ENCODE results near the gene RBPJL.

Gene RBPJL

DNA sequence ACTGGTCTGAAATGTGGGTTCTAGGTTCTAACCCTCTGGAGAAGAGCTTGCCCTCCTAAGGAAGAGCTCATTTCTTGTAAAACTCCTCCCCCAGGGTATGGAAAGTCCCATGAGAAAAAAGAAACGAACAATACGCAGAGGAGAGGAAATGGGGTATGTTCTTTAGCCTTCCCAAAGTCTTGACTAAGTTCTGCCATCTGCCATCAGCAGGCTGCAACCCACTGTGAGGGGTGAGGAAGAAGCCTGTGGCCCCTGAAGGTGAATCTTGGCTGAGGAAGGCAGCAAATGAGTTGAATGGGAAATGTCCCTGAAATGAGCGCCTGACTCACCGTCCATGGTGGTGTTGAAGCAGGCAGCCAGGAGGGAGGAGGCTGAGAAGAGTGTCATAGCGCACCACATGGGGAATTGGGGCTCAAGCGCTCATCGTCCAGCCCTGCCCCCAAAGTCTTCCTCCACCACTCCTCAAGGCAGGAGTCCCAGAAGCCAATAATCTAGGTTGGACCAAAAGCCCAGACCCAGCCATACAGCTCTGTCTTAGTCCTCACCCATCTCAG is 11.8 kb downstream of the RBPJL start:
- no peak for DNase-seq

- DNase-seq, result no peak
Observed at GRCh38 chr20:45318948-45319347, 12.3 kb downstream of the RBPJL start.

DNA sequence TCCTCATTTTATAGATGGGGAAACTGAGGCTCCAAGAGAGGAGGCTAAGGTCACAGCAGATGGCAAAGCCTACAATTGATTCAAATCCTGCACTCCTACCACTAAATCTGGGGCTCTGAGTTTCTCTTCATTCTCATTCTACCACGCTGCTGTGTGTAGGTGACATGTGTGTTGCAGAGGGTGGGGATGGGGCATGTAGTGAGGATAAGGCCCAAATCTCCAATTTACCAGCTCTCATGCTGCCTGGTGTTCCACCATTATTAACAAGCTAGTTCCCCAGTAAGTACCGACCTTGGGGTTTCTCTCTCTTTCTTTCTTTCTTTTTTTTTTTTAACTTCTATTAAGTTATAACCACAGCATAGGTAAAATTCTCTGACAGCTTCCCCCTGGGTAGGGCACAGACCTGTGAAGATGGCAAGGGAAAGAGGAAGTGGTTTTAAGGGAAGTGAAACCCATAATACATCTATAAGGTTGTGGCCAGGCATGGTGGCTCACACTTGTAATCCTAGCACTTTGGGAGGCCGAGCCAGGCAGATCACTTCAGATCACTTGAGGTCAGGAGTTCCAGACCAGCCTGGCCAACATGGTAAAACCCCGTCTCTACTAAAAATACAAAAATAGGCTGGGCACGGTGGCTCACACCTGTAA is 14.4 kb downstream of the RBPJL start:
- no peak for DNase-seq

- DNase-seq, result no peak
Observed at GRCh38 chr20:45322952-45323383, 16.3 kb downstream of the RBPJL start.

DNA sequence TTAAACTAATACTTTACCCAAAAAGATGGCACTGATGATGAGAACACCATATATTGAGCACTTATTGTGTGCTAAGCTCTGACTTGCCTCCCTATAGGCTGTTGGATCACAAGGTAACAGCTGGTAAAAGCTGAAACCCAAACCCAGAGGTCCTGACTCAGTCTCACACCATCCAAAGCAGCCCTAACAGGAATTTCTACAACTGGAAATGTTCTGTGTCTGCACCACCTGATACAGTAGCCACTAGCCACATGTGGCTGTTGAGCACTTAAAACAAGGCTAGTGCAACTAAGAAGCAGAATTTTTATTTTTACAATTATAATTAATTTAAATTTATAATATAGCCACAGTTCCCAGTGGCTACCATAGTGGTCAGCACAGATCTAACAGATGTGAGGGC is 17.1 kb downstream of the RBPJL start:
- DNase-seq, result no peak

DNA sequence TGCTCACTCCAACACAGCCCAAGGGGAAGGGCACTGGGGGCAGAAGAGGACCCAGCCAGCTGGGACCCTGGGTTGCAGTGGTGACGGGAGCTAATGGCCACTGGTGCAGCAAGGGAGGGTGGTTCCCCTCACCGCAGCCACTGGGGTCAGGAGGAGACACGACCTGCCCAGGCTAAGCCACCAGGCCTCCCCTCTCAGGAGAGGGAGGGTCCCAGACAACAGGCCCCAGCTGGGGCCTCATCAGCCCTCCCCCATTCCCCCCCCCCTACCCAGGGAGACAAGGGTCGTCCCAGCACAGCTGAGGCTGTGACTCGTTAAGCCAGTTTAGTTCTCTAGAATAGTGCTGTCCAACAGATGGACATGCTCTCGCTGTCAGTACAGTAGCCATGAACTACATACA is 18.7 kb downstream of the RBPJL start:
- no peak for DNase-seq

DNA sequence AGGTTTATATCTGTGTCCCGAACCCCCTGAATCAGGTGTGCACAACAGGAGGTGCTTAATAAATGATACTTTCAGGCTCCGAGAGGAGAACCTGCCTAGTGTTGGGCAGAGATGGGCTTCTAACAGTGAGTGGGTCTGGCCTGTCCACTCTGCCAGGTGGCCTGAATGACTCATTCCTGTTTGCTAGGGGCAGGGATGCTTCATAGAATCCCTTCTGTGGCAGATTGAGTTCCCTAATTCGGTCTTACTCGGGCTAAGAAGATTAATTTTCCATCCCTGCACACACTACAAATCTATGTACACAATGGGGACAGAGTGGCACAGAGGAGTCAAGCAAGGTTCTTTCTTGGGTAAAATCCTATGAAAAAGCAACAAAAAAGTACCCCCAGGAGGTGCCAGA is 21.8 kb downstream of the RBPJL start:
- no peak for DNase-seq

- no peak for DNase-seq
Observed at GRCh38 chr20:45329497-45330319, 23.1 kb downstream of the RBPJL start.

DNA sequence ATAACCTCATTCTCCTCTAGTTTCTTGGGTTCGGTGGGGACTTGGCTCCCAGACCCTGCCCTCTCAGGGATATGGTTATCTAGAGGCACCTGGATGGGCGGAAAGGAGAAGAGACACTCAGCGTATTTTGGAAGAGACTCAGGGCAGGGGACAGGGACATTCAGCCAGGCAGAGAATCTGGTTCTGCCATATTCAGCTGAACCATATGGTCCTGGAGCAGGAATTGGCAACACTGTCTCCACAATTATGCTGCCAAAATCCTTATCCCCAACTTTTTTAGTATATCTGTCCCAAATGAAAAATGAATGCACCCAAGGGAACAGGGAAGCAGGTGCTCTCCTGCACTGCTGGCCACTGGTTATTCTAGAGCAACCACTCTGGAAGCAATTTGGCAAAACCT is 23.8 kb downstream of the RBPJL start:
- DNase-seq, result no peak

DNA sequence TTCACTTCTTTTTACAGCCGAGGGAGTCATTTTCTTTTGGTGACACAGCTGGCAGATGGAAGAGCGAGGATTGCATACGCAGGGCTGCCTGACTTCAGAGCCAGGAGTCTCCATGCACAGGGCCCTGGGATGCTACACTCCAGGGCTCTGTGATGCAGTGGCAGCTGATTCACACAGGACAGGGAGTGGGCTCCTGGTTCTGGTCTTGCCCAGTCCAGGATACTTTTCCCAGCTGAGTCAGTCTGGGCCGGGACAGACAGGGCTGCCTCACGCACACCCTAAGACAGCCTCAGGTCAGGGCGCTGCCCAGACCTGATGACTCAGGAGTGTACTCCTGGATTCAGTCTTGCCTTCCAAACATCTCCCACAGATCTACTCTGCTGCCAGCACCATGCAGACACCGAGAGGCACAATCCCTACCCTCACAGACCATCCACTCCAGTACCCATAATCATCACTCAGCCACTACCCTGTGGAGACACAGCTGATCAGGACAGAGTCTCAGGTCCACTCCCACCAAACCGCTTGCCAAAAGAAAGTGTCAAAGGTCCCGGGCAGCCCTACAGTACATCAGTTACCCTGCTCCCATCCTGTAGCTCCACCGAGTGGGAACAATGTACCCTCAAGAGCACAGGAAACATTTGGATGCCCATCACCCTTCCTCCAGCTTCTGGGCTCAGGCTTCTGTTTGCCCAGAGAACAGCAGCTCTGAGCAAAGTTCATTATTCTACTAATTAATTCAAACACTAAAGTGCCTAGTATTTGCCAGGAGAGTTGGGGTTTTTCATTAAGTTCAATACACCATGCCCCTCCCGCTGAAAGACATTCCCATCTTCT is 30.1 kb downstream of the RBPJL start:
- DNase-seq, result peak; percentile 61

DNA sequence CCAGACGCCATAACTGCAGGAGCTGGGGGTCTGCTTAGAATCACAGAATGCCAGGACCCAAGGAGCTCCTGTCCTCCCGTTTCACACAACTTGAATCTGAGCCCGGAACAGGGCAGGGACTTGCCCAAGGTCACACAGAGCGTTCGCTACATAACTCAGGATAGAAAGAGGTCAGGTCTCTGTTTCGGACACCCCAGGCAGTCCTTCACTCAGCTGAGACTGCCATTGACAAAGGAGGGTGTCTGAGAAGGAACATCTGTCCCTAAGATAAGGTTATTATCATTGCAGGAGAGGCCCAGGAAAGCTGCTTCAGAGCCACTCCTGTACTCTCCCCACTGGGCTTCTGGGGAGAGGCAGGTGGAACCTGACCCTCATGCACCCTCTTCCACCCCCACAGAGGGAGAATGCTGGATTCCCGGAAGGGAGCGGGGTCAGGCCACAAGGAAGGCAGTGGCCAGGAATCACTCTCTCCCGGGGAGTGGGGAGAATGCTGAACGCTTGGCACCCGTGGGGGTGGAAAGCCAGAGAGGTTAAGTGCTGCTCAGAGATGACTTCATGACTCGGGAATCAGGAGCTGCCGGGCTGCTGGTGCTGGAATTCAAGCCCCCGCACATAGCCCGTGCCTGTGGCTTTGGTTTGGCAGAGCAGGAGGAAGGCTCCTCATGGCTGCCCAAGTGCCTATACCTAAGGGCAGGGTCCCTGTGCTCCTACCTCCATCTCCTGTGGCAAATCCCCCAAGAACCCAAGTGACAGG is 30.9 kb downstream of the RBPJL start:
- DNase-seq, result peak; percentile 40

DNA sequence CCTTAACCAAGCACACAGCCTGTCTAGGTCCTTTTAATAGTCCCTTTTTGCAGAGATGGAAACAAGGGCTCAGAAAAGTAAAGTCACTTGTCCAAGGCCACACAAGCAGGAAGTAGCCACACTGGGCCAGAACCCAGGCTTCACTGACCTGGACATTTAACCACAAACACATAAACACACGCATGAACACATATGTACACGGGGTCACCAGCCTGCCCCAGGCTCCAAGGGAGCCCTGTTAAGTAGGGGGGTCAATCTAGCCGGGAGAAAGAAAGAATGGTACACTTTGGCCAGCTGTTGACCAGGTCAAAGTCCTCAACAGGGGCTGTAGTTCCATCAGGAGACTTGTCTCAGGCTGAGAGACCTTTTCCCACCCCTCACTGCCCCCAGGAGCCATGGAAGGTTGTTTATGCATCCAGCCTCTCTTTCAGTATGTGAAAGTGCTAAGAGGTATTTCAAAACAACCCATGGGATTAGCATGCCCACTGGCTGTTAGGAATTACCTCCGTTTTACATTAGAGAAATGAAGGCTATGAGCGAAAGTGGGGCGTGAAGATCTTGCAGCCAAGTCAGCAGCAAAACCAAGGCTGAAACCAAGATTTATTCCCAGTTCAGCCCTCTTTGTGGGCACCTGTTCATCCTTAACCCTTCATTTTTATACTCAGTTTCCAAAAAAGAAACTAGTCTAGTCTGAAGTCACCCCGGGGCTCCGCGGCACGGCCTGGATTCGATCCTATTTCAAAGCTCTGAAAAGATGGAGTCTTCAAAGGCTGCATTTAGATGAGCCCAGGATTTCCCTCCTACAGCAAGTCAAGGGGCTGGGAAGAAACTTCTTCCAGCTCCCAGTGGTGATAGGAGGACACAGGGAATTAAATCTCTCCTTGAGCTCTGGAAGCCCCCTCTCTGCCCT is 31.7 kb downstream of the RBPJL start:
- no peak for DNase-seq

- DNase-seq, result no peak
Observed at GRCh38 chr20:45339084-45339483, 32.4 kb downstream of the RBPJL start.

DNA sequence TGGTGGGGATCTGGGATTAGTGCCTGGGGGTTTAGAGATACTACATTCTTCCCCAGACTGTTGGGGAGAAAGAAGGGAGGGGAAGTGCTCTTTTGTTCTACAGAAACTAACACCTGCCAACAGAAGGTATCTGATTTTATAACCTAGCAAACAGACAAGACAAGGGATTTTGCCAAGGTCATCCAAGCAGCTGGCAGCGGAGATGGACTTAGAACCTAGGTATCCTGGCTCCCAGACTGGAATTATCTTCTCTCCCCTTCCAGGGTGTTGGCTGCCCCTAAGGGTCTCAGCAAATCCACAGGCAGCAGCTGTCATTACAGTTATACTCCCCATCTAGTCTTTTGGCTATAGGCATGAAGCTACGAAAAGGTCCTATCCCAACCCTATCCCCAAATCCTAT is 33.2 kb downstream of the RBPJL start:
- DNase-seq, result no peak

GRCh38 chr20:45340236-45340847 is 33.7 kb downstream of the RBPJL start:
- DNase-seq, result no peak

DNA sequence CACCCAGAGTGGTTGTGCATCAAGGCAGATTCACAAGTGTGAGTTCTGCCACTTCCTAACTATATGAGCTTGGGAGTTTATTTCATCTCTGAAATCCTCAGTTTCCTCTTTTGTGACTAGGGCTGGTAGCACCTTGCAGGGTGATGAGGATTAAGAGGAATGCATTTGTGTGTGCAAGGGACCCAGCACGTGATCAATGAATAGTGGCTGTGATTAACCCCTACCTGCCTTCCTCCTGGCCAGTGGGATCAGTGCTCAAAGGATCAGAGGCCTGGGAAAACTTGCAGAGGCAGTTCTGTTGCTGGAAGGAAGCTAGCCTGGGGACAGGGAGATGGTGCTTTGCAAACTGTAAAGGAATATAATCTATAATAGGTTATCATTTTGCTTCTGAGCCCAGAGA is 34.3 kb downstream of the RBPJL start:
- no peak for DNase-seq

- DNase-seq, result no peak
Observed at GRCh38 chr20:45341579-45341938, 34.9 kb downstream of the RBPJL start.

GRCh38 chr20:45341939-45342854 is 35.6 kb downstream of the RBPJL start:
- DNase-seq, result no peak

DNA sequence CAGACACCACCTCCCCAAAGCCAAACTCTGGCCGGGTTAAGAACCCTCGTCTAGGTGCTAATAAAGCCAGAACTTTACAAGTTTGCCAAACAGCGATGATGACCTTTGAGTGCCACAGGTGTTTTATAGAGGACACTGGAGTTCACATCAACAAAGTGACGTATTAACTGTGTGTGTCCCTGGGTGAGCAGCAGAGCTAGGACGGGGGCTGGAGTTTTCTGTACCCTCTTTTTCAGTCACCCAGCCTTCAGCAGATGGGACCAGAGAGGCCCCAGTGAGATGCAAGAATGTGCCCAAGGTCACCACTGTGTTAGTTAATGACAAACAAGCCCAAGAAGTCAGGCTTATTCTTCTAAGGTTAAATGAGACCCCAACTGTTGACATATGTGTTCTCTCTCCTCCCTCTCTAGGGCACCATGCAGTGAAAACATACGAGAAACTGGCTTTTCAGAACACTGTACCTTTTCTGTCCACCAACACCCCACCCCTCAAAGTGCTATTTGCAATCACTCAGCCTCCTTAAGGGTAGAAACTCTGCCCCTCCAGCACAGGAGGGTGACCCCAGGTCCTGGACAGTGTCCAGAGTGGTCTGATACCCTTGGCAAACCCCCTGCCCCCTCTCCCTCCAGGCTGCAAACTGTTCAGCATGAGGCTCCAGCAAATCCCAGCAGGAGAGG is 36.4 kb downstream of the RBPJL start:
- no peak for DNase-seq

All from GOT3 (cell line).